GM18505 (cell line): Measurements from ENCODE around the gene WDR45B.

Source experiments
- ATAC-seq: cut with Tn5 transposase; IDR thresholded peaks from one replicate; pipeline ENCODE4 v1.9.1; 2021; ENCODE audit not compliant: unreplicated experiment
- POLR2A ChIP-seq: IDR thresholded peaks from 4 replicates; pipeline ENCODE4 v1.6.1; 2011; ENCODE audit warnings: borderline replicate concordance; ENCODE audit not compliant: insufficient read depth, insufficient read length; ENCODE audit errors: extremely low read depth

The WDR45B gene

GRCh38 chr17:82571855-82572254 is 76.4 kb downstream of the WDR45B start:
- ATAC-seq: no peak

GRCh38 chr17:82570277-82570676 is 78.0 kb downstream of the WDR45B start:
- no peak for ATAC-seq
- TF ChIP-seq POLR2A: no peak

More at GRCh38 chr17:82571855-82572254, 76.4 kb downstream of the WDR45B start:
- no peak for TF ChIP-seq POLR2A

- no peak for ATAC-seq
- TF ChIP-seq POLR2A: no peak
Measured at GRCh38 chr17:82569621-82570020, 78.6 kb downstream of the WDR45B start.

- TF ChIP-seq POLR2A: no peak
- no peak for ATAC-seq
Measured at GRCh38 chr17:82568997-82569393, 79.2 kb downstream of the WDR45B start.

GRCh38 chr17:82567286-82567685 is 81.0 kb downstream of the WDR45B start:
- no peak for TF ChIP-seq POLR2A
- no peak for ATAC-seq

GRCh38 chr17:82566129-82566960 is 81.9 kb downstream of the WDR45B start:
- no peak for ATAC-seq
- no peak for TF ChIP-seq POLR2A

GRCh38 chr17:82565551-82565950 is 82.7 kb downstream of the WDR45B start:
- ATAC-seq: no peak

More at GRCh38 chr17:82565551-82565950, 82.7 kb downstream of the WDR45B start:
- TF ChIP-seq POLR2A: no peak
